BJ (cell line): ENCODE data around the gene MALRD1. TPM values are rescaled to one million over a fixed set of nuclear protein-coding genes. Genes with fewer than 3 reads are reported as not detected.

Source experiments
- CTCF ChIA-PET: fragments of 350-600 bp; formaldehyde crosslinking; extraction: SDS; loops from one replicate; lab custom pipeline; 2021; ENCODE audit warnings: antibody characterized with exemption, inconsistent platforms; lab: Yijun Ruan, JAX
- POLR2A ChIA-PET: fragments of 300-600 bp; sonication (Branson Sonifier 250); formaldehyde crosslinking; extraction: SDS; loops from one replicate; lab custom pipeline; 2021; ENCODE audit warnings: antibody characterized with exemption; lab: Charles Lee
- DNase-seq: peaks from one replicate; pipeline ENCODE4 v3.0.0-alpha.2; 2011; ENCODE audit warnings: low read depth
- H3K27me3 ChIP-seq: 2 replicates; pipeline ENCODE4 v1.6.0; 2011; ENCODE audit warnings: low read length; ENCODE audit not compliant: control insufficient read depth, insufficient read depth
- H3K36me3 ChIP-seq: 2 replicates; pipeline ENCODE4 v1.5.1; 2011; ENCODE audit warnings: low read length; ENCODE audit not compliant: control insufficient read depth, insufficient read depth
- H3K4me3 ChIP-seq: 2 replicates; pipeline ENCODE4 v1.5.1; 2011; ENCODE audit warnings: low read depth, mild to moderate bottlenecking, control low read depth, low read length
- polyA plus RNA-seq: library from polyadenylated mRNA; depleted of rRNA; stranded (reverse); fragments of >200 nt; gene quantifications from 2 replicates; pipeline ENCODE4 v1.2.3, GENCODE V29; 2011
- TF ChIP-seq, protein P1 (sequence below): IDR thresholded peaks from 2 replicates; pipeline ENCODE4 v1.5.1; 2011; ENCODE audit warnings: low read depth, mild to moderate bottlenecking, control low read depth, inconsistent platforms, low read length, moderate library complexity; ENCODE audit not compliant: insufficient read depth

The MALRD1 gene
- polyA plus RNA-seq, 1 experiment, result not detected

DNA sequence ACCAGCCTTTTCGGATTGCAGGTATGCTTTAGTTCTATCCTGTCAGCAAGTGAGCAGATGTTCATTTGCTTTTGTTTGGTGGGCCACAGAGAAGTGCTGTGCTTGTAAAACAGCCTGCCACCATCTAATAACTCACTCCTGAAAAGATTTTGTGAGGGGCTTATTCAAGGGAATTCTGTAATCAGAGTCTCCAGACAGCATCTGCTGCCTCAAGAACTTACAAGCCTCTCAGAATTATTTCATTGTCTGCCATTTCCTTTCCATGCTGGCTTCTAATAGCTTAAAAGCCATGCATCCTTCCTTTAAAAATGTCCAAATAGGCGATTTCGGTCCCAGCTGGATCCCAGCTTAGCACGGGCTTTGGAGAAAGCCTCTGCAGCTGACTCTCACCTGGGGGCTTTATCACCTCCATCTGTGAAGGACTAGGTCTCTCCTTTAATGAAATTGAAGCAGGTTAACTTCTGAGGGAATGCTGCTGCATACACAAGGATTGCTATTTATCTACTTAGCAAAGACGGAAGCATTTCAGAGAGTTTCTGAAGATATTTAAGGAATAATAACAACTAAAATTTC lies 48.0 kb downstream of the MALRD1 start:
- Histone ChIP-seq H3K4me3 (no peak overlapping the region), H3K36me3 (no peaks in the 10 kb centered on the region), H3K27me3 (no peaks in the 10 kb centered on the region)
- CTCF ChIA-PET, result no interaction called here
- TF ChIP-seq, protein P1, sequence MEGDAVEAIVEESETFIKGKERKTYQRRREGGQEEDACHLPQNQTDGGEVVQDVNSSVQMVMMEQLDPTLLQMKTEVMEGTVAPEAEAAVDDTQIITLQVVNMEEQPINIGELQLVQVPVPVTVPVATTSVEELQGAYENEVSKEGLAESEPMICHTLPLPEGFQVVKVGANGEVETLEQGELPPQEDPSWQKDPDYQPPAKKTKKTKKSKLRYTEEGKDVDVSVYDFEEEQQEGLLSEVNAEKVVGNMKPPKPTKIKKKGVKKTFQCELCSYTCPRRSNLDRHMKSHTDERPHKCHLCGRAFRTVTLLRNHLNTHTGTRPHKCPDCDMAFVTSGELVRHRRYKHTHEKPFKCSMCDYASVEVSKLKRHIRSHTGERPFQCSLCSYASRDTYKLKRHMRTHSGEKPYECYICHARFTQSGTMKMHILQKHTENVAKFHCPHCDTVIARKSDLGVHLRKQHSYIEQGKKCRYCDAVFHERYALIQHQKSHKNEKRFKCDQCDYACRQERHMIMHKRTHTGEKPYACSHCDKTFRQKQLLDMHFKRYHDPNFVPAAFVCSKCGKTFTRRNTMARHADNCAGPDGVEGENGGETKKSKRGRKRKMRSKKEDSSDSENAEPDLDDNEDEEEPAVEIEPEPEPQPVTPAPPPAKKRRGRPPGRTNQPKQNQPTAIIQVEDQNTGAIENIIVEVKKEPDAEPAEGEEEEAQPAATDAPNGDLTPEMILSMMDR, result no peak
- POLR2A ChIA-PET, result no interaction called here
- DNase-seq, result no peak

DNA sequence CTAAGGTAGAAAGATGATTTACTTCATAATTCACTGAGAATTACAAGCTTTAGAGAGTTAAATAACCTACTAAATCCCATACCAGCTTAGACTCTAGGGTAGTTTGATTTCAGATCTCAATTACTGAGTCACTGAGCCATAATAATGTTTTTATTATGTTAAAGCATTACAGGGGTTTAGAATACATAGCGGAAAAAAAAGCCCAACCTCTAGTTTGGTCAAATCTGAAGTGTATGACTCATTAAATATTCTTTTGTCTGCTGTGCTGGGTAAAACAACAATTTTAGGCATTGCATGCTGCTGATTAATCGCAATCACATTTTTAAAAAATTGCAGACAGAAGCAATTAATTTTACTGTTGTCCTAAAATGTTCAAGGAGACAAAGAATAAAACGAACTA lies 48.5 kb downstream of the MALRD1 start:
- no peak overlapping the region for H3K4me3 ChIP-seq
- no peaks in the 10 kb centered on the region for H3K27me3 ChIP-seq
- TF ChIP-seq, protein P1, result no peak
- no peak for DNase-seq
- H3K36me3 ChIP-seq, result no peaks in the 10 kb centered on the region
- ChIA-PET CTCF (no interaction called here), POLR2A (no interaction called here)

DNA sequence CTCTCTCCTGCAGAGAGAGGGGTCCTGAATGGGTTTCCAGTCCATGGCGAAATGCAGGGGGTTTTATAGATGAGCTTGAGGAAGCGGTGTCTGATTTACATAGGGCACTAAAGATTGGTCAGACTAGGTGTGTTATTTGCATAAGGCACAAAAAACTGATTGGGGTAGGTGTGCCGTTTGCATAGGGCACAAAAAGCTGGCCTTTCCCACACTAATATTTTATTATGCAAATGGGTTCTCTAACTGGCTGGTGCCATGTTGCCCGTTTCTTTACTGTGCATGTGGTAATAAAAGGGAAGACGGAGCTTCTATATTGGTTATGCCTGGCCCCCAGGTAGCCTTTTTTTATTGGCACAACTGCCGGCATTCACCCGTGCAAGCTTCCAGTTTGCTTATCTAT lies 50.2 kb downstream of the MALRD1 start:
- ChIA-PET CTCF (no interaction called here), POLR2A (no interaction called here)
- no peak overlapping the region for H3K4me3 ChIP-seq
- no peaks in the 10 kb centered on the region for H3K27me3 ChIP-seq
- DNase-seq, result no peak
- TF ChIP-seq, protein P1, result no peak
- no peaks in the 10 kb centered on the region for H3K36me3 ChIP-seq

- no peak for DNase-seq
- CTCF ChIA-PET, result interaction anchor here (0.6 kb wide), 1 partner anchor 277 kb away, joined by 3 read pairs; no protein-coding TSS in a partner anchor
- no peak overlapping the region for H3K4me3 ChIP-seq
- H3K36me3 ChIP-seq, result no peaks in the 10 kb centered on the region
- TF ChIP-seq, protein P1, result no peak
- POLR2A ChIA-PET, result no interaction called here
- H3K27me3 ChIP-seq, result no peaks in the 10 kb centered on the region
Observed at GRCh38 chr10:19107406-19107805, 58.8 kb downstream of the MALRD1 start.

DNA sequence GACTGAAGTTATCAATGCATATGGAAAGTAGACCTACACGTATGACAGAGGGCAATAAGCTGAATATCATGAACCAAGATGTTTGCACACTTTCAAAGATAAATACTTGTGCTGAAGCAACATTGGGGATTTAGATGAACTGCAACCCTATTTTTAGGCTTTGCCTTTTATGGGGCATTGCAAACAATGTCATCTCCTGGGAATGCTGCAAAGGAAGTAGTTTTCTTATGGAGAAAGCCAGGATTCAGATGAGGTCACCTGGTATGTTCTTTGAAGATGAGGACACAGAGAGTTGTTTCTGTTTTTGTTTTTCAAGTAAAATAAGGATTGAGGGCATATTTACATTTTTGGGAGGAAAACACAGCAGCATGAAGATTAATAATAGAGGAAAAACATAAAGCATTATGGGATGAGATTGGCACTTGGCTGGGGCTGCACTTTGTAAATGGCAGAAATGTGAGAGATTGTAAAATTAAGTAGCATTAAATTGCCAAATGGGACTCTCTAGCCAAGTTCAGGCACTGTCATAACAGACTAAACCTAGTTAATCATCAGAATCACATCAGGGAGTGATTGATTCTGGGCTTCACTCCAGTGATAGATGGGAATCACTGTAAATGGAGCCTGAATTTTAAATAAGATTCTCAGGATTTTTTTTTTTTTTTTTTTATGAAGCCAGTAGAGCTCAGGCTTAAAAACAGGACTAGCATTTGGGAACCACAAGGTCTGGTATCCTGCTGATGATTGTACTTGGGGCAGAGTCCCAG lies 63.1 kb downstream of the MALRD1 start:
- ChIA-PET POLR2A (no interaction called here), CTCF (no interaction called here)
- Histone ChIP-seq H3K27me3 (no peaks in the 10 kb centered on the region), H3K36me3 (no peaks in the 10 kb centered on the region), H3K4me3 (no peak overlapping the region)
- DNase-seq, result no peak
- TF ChIP-seq, protein P1, result no peak
